SK-N-SH (cell line): ENCODE measurements around the gene CAMK4. TPM values are rescaled to one million over a fixed set of nuclear protein-coding genes. Genes with fewer than 3 reads are reported as not detected.

ENCODE experiments used
- CTCF ChIA-PET: fragments of 300-600, 350-600 bp; formaldehyde crosslinking; extraction: SDS; loops from one replicate; lab custom pipeline; 2021; lab: Yijun Ruan, JAX
- POLR2A ChIA-PET: fragments of 350-600 bp; sonication (Branson Sonifier 250); formaldehyde crosslinking; extraction: SDS; loops from one replicate; lab custom pipeline; 2020; ENCODE audit warnings: antibody characterized with exemption, inconsistent platforms; lab: Yijun Ruan, JAX
- DNase-seq: peaks from one replicate; pipeline ENCODE4 v3.0.0; 2012
- H2AFZ ChIP-seq: fragments of 200-600 bp; sonication (generic); 2 replicates; pipeline ENCODE4 v1.8.1; 2016; ENCODE audit warnings: antibody characterized with exemption, mild to moderate bottlenecking, low read depth
- H3F3A ChIP-seq: fragments of 200-600 bp; sonication (generic); replicated peaks from 2 replicates; pipeline ENCODE3; 2016; ENCODE audit warnings: antibody characterized with exemption, mild to moderate bottlenecking; ENCODE audit not compliant: insufficient read depth
- H3K27ac ChIP-seq, 2 experiments: fragments of 200-500 bp in 1 of 2; fragments of 200-600 bp in 1 of 2; sonication (Bioruptor generic) in 1 of 2; sonication (generic), shearing (Covaris generic) in 1 of 2; 2 replicates each; pipeline versions ENCODE4 v1.5.1 to v1.6.1; 2014 to 2016; ENCODE audit warnings: low read depth in 2 of 2, inconsistent platforms in 1 of 2, low read length in 1 of 2, mild to moderate bottlenecking in 1 of 2, mixed read lengths in 1 of 2
- H3K27me3 ChIP-seq: fragments of 200-600 bp; sonication (generic), shearing (Covaris generic); 2 replicates; pipeline ENCODE4 v1.6.1; 2016; ENCODE audit warnings: mixed run types; ENCODE audit not compliant: insufficient read depth
- H3K36me3 ChIP-seq, 2 experiments: fragments of 200-500 bp in 1 of 2; fragments of 200-600 bp in 1 of 2; sonication (Bioruptor generic) in 1 of 2; sonication (generic) in 1 of 2; replicated peaks in 1 of 2; 2 replicates each; pipeline versions ENCODE3 to v1.5.1; 2014 to 2016; ENCODE audit warnings: low read length in 1 of 2, mild to moderate bottlenecking in 1 of 2; ENCODE audit not compliant: insufficient read depth in 2 of 2, control insufficient read depth in 1 of 2
- H3K4me1 ChIP-seq, 2 experiments: fragments of 200-500 bp in 1 of 2; fragments of 200-600 bp in 1 of 2; sonication (Bioruptor generic) in 1 of 2; sonication (generic), shearing (Covaris generic) in 1 of 2; 2 replicates each; pipeline versions ENCODE4 v1.5.1 to v1.6.1; 2014 to 2016; ENCODE audit warnings: low read depth in 1 of 2, low read length in 1 of 2, mixed run types in 1 of 2; ENCODE audit not compliant: insufficient read depth in 2 of 2, control insufficient read depth in 1 of 2
- H3K4me2 ChIP-seq: fragments of 200-600 bp; sonication (generic), shearing (Covaris generic); 2 replicates; pipeline ENCODE4 v1.6.1; 2017; ENCODE audit warnings: mixed run types
- H3K4me3 ChIP-seq, 2 experiments: fragments of 200-500 bp in 1 of 2; fragments of 200-600 bp in 1 of 2; sonication (Bioruptor generic) in 1 of 2; sonication (generic), shearing (Covaris generic) in 1 of 2; 2 replicates each; pipeline versions ENCODE4 v1.5.1 to v1.8.1; 2014 to 2016; ENCODE audit warnings: low read depth in 2 of 2, inconsistent platforms in 1 of 2, low read length in 1 of 2, mild to moderate bottlenecking in 1 of 2, mixed read lengths in 1 of 2, moderate library complexity in 1 of 2
- H3K79me2 ChIP-seq: fragments of 200-600 bp; sonication (generic); 2 replicates; pipeline ENCODE4 v1.8.1; 2017; ENCODE audit warnings: mild to moderate bottlenecking; ENCODE audit not compliant: insufficient read depth
- H3K9ac ChIP-seq: fragments of 200-600 bp; sonication (generic); 2 replicates; pipeline ENCODE4 v1.6.1; 2017; ENCODE audit warnings: mixed run types
- H3K9me2 ChIP-seq: fragments of 200-600 bp; sonication (generic); 2 replicates; pipeline ENCODE4 v1.6.1; 2017; ENCODE audit warnings: mixed run types
- H3K9me3 ChIP-seq: fragments of 200-600 bp; sonication (generic); 2 replicates; pipeline ENCODE4 v1.6.1; 2017; ENCODE audit warnings: mixed run types, mild to moderate bottlenecking, moderate library complexity
- H4K20me1 ChIP-seq: fragments of 200-600 bp; sonication (generic); 2 replicates; pipeline ENCODE4 v1.6.1; 2017; ENCODE audit warnings: mild to moderate bottlenecking, mixed run types; ENCODE audit not compliant: insufficient read depth
- CTCF ChIP-seq: fragments of 200-600 bp; sonication (generic); IDR thresholded peaks from 2 replicates; pipeline ENCODE4 v1.6.1; 2017; ENCODE audit warnings: antibody characterized with exemption, mild to moderate bottlenecking, moderate library complexity
- FOXM1 ChIP-seq: IDR thresholded peaks from 2 replicates; pipeline ENCODE4 v1.4.0; 2012; ENCODE audit warnings: low read depth, mild to moderate bottlenecking
- MAX ChIP-seq: IDR thresholded peaks from 2 replicates; pipeline ENCODE4 v1.4.0; 2012; ENCODE audit warnings: low read depth
- MEF2A ChIP-seq: IDR thresholded peaks from 2 replicates; pipeline ENCODE4 v1.4.0; 2012; ENCODE audit warnings: low read depth, borderline replicate concordance
- NFIC ChIP-seq: IDR thresholded peaks from 2 replicates; pipeline ENCODE4 v1.4.0; 2012; ENCODE audit warnings: borderline replicate concordance
- NRF1 ChIP-seq: IDR thresholded peaks from 2 replicates; pipeline ENCODE4 v1.6.1; 2012; ENCODE audit warnings: low read depth, mild to moderate bottlenecking, low read length
- RCOR1 ChIP-seq: fragments of 150-350 bp; IDR thresholded peaks from 2 replicates; pipeline ENCODE4 v1.6.1; 2017; ENCODE audit warnings: antibody characterized with exemption, low read length
- REST ChIP-seq: IDR thresholded peaks from 2 replicates; pipeline ENCODE4 v1.6.1; 2012; ENCODE audit warnings: mild to moderate bottlenecking, low read depth, low read length, moderate library complexity
- WGBS: methylation state at CpG from one replicate; pipeline ENCODE4 v1.1.6; 2017; ENCODE audit warnings: low lambda C conversion rate; 5-methylcytosine and 5-hydroxymethylcytosine counted together
- polyA plus RNA-seq, 3 experiments: library from polyadenylated mRNA; depleted of rRNA; stranded (reverse); fragments of >200 nt; gene quantifications; 2 replicates each; pipeline ENCODE4 v1.2.3, GENCODE V29; 2012

The CAMK4 gene
- polyA plus RNA-seq, 1 of the 3 experiments (the other 2 are of a cell fraction) = 4.1 TPM

DNA sequence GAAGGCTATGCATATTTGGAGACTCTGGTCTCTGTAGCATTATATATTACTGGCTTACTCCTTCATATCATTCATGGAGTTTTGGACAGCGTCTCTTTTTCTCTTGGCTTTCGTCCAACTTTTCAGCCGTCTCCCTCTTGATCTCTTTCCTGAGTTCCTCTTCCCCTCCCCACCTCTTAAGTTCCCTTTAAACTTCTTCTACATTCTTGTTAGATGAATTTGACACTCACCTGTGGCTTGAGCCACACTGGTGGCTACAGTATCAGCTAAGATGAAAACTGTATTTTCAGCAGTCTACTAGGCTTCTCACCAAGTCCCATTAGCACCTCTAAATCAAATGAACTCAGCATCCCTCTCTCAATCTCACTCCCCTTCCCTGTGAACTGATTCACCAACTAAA lies 160.0 kb downstream of the CAMK4 start:
- TF ChIP-seq NFIC = peak; percentile 57
- peak; percentile 76; the same call in 1 of the 2 replicates for TF ChIP-seq REST
- TF ChIP-seq MEF2A = no peak
- Histone ChIP-seq H3K36me3 (no peaks in the 10 kb centered on the region), H3K27me3 (no peaks in the 10 kb centered on the region), H3K79me2 (no peaks in the 10 kb centered on the region), H3F3A (no peaks in the 10 kb centered on the region), H3K27ac (peak overlapping the region in 1 of 2 experiments; percentile 100; a peak in 2 of 4 replicates), H3K4me3 (no peak overlapping the region), H3K4me1 (peaks cover 18 to 51% of the 10 kb centered on the region in 2 experiments; a peak in 3 of 4 replicates), H4K20me1 (no peaks in the 10 kb centered on the region), H3K9me2 (no peaks in the 10 kb centered on the region), H2AFZ (no peak overlapping the region), H3K9me3 (no peaks in the 10 kb centered on the region), H3K9ac (no peak overlapping the region), H3K4me2 (no peak overlapping the region)
- CTCF ChIA-PET = interaction anchor here (0.9 to 1.6 kb wide), 3 partner anchors 77 to 128 kb away, joined by 3 to 4 read pairs (median 4); partner anchors contain the start of gene STARD4
- 47% methylated on average over 3 of the region's 3 CpGs for WGBS
- POLR2A ChIA-PET = no interaction called here
- no peak for DNase-seq

DNA sequence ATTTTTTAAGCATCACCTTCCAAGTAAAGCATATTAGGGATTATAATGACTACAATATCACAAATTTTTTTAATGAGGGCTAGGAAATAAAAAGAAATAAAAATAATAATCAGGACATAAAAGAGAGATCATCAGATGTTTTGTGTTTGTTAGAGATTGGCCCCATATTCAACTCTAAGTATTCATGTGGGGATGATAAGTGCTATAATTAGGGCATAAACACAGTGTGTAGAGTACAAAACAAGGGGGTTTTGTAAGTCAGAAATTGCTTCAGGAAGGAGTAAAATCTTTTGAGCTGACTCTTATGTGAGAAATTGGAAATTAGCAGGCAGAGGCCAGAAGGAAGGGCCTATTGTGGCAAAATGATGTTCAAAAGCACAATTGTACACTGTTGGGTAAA lies 160.9 kb downstream of the CAMK4 start:
- Histone ChIP-seq H3K4me3 (no peak overlapping the region), H3K27me3 (no peaks in the 10 kb centered on the region), H3K27ac (peak overlapping the region in 1 of 2 experiments; percentile 100; a peak in 2 of 4 replicates), H3F3A (no peaks in the 10 kb centered on the region), H4K20me1 (no peaks in the 10 kb centered on the region), H2AFZ (no peak overlapping the region), H3K4me2 (no peak overlapping the region), H3K36me3 (no peaks in the 10 kb centered on the region), H3K9me2 (no peaks in the 10 kb centered on the region), H3K9ac (no peak overlapping the region), H3K4me1 (peaks cover 18 to 52% of the 10 kb centered on the region in 2 experiments; a peak in 3 of 4 replicates), H3K79me2 (no peaks in the 10 kb centered on the region), H3K9me3 (no peaks in the 10 kb centered on the region)
- ChIA-PET POLR2A (interaction anchor here (2.1 kb wide), 1 partner anchor 161 kb away, joined by 22 read pairs; the partner anchor contains the start of gene CAMK4), CTCF (interaction anchor here (0.6 to 3.4 kb wide), 5 partner anchors 55 to 127 kb away, joined by 3 to 25 read pairs (median 4); partner anchors contain the start of gene STARD4)
- DNase-seq = no peak
- TF ChIP-seq RCOR1 = no peak
- no peak for TF ChIP-seq NRF1
- no peak for TF ChIP-seq MAX
- TF ChIP-seq NFIC = no peak
- no peak for TF ChIP-seq FOXM1
- TF ChIP-seq CTCF = no peak
